ENCODE measurements around the gene EXTL1.

GRCh38 chr1:26084091-26084561, 62.6 kb downstream of the EXTL1 start:
- TF ChIP-seq CTCF (IDR thresholded peaks at IDR 0.05) = no peak
- no peak for TF ChIP-seq POLR2A (IDR thresholded peaks at IDR 0.05)

Data from breast epithelium (tissue), 3 donors.